Stimulated activated CD8-positive, alpha-beta memory T cell treated with anti-CD3 and anti-CD28 coated beads, Interleukin-4, amount 100 ng/mL, for 1 hour (primary cell): ENCODE data around the gene SYTL2.
"Not testable (repeated sequence)": the region's sequence is repeated elsewhere in the genome, so short reads cannot be mapped to it uniquely, and the experiment has no call there.

Experiments used
- DNase-seq, 2 donors: peaks; one replicate each; pipeline ENCODE4 v3.0.0-alpha.2; 2020; ENCODE audit warnings: low read depth in 2 of 2, low spot score in 1 of 2

The SYTL2 gene

DNA sequence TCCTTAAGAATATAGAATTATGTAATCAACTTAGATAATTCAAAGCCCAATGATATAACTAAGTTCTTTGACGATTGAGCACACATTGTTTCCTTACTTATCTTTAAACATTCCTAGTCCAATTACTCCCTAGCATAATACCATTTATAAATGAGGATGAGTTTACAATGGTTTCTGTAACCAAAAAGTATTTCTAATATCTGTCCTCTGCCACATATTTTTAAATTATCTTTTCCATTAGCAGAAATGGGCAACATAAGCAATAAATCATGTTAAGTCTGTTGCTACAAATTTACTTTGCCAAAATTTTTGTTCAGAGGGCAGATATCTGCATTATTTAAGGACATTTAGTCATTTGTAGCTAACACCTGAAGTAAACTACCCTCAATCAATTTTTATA, 152.8 kb downstream of the SYTL2 start:
- no peak for DNase-seq

DNA sequence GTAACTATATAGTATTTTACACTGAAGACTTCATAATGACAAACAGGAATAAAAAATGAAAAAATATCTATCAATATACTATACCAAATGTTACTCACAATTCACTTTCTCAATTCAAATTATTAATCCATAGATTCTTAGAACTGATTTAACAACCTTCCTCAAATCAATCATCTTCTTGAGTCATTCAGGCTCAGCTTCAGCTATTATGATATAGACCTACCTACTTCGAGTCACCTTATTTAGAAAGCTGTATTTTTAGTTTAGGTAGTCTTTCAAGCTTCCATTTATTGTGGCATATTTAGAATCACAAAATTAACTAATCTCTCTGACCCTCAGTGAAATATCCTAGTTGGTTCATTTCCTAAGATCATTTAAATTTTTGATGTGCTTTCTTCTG, 154.2 kb downstream of the SYTL2 start:
- no peak for DNase-seq

DNA sequence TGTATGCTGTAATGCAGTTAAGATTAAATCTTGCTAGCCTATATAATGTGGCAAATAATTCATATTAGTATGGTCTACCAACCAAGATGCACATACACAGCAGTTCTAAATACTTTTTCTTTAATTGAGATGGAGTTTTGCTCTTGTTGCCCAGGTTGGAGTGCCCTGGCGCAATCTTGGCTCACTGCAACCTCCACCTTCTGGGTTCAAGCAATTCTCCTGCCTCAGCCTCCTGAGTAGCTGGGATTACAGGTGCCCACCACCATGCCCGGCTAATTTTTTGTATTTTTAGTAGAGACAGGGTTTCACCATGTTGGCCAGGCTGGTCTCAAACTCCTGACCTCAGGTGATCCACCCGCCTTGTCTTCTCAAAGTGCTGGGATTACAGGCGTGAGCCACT, 156.6 kb downstream of the SYTL2 start:
- DNase-seq = not testable (repeated sequence)

DNA sequence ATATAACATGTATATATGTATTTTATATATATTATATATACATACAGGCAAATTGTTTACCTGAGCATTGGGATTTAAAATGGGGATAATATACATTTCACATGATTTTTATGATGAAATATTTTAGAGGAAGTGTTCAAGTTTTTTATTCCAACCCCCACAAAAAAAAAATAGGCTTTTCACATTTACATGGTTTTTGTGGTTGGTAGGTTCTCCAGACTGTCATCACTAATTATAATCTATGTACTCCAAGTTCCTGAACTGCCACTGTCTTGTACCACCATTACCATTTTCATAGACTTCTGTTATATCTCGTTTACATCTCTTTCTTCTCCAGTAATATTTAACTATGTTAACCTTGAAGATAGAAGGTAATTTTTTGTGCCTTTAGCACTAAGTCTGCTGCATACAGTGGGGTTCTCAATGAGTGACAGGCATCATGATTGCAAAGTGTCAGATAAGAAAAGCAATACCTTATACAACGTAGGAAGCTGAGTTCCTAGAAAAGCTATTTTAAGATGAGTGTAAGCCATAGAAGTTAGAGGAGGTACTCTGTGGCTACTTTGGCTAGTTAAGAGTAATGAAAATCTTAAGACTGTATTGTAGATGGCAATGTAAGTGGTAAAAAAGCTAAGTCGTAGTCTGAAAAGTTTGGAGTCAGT, 158.0 kb downstream of the SYTL2 start:
- no peak for DNase-seq

DNA sequence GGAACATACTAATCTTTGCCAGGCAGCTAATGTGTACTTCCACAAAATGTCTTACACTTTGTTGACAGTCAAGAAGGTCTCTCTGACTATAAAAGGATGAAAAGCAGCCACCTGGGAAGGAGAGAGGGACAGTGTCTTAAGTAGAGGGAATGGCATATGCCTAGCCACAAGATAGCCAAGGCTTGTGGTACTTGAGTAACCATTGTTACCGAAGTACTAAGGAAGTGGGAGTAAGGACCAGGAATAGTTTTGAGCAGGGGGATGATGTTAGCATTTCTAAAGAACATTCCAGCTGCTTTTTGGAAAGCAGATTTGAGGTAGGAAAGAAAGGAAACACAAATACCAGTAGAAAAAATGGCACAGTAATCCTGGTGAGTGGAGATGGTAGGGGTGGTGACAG, 159.8 kb downstream of the SYTL2 start:
- no peak for DNase-seq

DNA sequence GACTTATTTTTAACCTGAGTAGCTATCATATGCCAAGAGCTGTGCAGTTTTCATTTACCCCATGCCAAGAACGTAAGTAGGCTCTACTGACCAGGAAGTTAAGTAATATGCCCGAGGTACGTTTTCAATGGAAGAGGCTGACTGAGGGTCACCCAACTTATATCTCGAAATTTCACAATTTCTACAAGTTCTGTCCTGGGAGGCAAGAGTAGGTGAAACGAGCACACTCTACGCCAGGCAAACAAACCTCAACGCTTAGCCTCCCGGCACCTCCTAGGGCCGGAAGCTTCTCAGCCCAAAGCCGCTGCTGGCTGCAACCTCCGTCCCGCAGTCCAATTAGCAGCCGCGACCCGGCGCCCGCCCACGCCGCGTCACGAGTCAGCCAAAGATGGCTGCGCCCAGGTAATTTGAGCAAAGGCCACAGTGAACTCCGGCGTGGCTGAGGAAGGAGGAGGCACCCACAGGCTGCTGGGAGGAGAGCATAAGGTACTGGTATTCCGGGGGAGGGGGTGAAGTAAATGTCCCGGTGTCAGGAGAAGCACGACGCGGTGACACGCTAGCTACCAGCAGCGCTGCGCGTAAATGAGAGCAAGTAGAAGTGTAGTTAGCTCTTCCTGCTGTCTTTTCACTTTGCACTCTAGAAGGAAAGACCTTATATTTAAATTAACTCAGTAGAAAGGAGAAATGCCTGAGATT, 163.2 kb downstream of the SYTL2 start, which contains the start of gene TMEM126A:
Gene TMEM126A (plus strand): TSS at position 364 of the 696 bp plus-strand sequence. CDS start 2,289 bp downstream, outside the sequence.
- DNase-seq = peak in 1 of 2 donors; percentile 78

DNA sequence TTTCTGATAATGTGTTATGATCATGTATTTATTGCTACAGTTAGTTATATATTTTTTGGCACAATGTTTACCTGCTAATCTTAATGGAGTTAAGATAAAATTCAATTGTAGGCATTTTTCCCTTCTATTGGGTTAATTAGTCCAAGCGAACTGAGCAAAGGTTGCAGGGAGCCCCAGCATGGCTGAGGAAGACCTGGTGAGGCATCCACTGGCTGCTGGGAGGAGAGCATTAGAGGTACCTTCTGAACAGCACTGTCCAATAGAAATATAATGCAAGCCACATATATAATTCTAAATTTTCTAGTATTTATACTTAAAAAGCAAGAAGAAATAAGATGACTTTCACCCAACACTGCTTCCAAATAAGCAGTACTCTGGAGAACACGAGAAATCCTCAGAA, 163.9 kb downstream of the SYTL2 start:
- DNase-seq = no peak
